GM12878 (cell line): Measurements from ENCODE around the gene MAML3. TPM values are rescaled to one million over a fixed set of nuclear protein-coding genes. Genes with fewer than 3 reads are reported as not detected.
A peak's percentile ranks its signal among the peaks of the same experiment; 100 is the strongest.

Experiments used
- ATAC-seq: fragments of 200-7000 bp; cut with Tn5 transposase; 3 replicates; pipeline ENCODE4 v1.9.1; 2020; ENCODE audit warnings: mild to moderate bottlenecking, moderate library complexity
- BruUV-seq: library from RNA; stranded (reverse); fragments of 400-500 nt; replicated peaks from 2 replicates; lab custom pipeline; 2021; lab: Mats Ljungman, UMichigan
- CTCF ChIA-PET: fragments of 300-600 bp; sonication (Branson Sonifier 250); formaldehyde crosslinking; extraction: SDS; loops from one replicate; lab custom pipeline; 2021; ENCODE audit warnings: inconsistent platforms; lab: Yijun Ruan, JAX
- POLR2A ChIA-PET: fragments of 350-600 bp; formaldehyde crosslinking; extraction: SDS; loops from one replicate; lab custom pipeline; 2021; ENCODE audit warnings: inconsistent platforms; lab: Charles Lee
- RAD21 ChIA-PET: fragments of 300-600 bp; sonication (Branson Sonifier 250); formaldehyde crosslinking; loops from one replicate; lab custom pipeline; 2023; ENCODE audit warnings: antibody characterized with exemption; ENCODE audit not compliant: unreplicated experiment; lab: Charles Lee
- SMC1A ChIA-PET: fragments of 300-600 bp; sonication (Branson Sonifier 250); formaldehyde crosslinking; loops from one replicate; lab custom pipeline; 2023; ENCODE audit not compliant: unreplicated experiment, uncharacterized antibody; lab: Charles Lee
- DNase-seq: peaks from one replicate; pipeline ENCODE4 v3.0.0-alpha.2; 2011; ENCODE audit warnings: low read depth, low spot score
- FAIRE-seq: peaks from 3 replicates; lab custom pipeline; 2011; peaks lifted over from hg19 to GRCh38; lab: Jason Lieb, UNC
- H2AFZ ChIP-seq: 2 replicates; pipeline ENCODE4 v1.6.0; 2011; ENCODE audit warnings: low read depth, low read length, control low read depth; ENCODE audit not compliant: control insufficient read depth
- H3K27ac ChIP-seq: 2 replicates; pipeline ENCODE4 v1.5.1; 2011; ENCODE audit warnings: control low read depth; ENCODE audit not compliant: control insufficient read depth, insufficient read depth
- H3K27me3 ChIP-seq, 2 experiments: replicated peaks in 1 of 2; 2 replicates each; pipeline versions ENCODE4 v1.6.0 to v1.6.1; 2011; ENCODE audit warnings: low read length in 1 of 2; ENCODE audit not compliant: control insufficient read depth in 2 of 2, insufficient read depth in 2 of 2
- H3K36me3 ChIP-seq, 2 experiments: 2 replicates each; pipeline ENCODE4 v1.5.1; 2011; ENCODE audit warnings: low read length in 1 of 2; ENCODE audit not compliant: control insufficient read depth in 2 of 2, insufficient read depth in 2 of 2
- H3K4me1 ChIP-seq: 2 replicates; pipeline ENCODE4 v1.6.1; 2011; ENCODE audit warnings: mild to moderate bottlenecking, low read length, moderate library complexity, mixed read lengths; ENCODE audit not compliant: control insufficient read depth, insufficient read depth
- H3K4me2 ChIP-seq: 2 replicates; pipeline ENCODE4 v1.6.0; 2011; ENCODE audit warnings: control low read depth; ENCODE audit not compliant: control insufficient read depth, insufficient read depth
- H3K4me3 ChIP-seq: fragments of 200-600 bp; sonication (generic); 2 replicates; pipeline ENCODE4 v1.5.1; 2016
- H3K79me2 ChIP-seq: 2 replicates; pipeline ENCODE4 v1.6.0; 2011; ENCODE audit warnings: low read length; ENCODE audit not compliant: control insufficient read depth, insufficient read depth
- H3K9ac ChIP-seq: 2 replicates; pipeline ENCODE4 v1.8.0; 2011; ENCODE audit warnings: low read length, control low read depth, mixed read lengths; ENCODE audit not compliant: control insufficient read depth, insufficient read depth
- H3K9me3 ChIP-seq: replicated peaks from 3 replicates; pipeline ENCODE4 v1.5.1; 2011; ENCODE audit warnings: mild to moderate bottlenecking, low read length; ENCODE audit not compliant: control insufficient read depth, insufficient read depth
- H4K20me1 ChIP-seq: 2 replicates; pipeline ENCODE4 v1.6.0; 2011; ENCODE audit not compliant: control insufficient read depth, insufficient read depth
- CBFB ChIP-seq: IDR thresholded peaks from 2 replicates; pipeline ENCODE4 v1.6.1; 2016; ENCODE audit warnings: antibody characterized with exemption, low read depth
- CEBPB ChIP-seq, 2 experiments: fragments of 150-350 bp in 1 of 2; IDR thresholded peaks; 2 replicates each; pipeline ENCODE4 v1.6.1; 2012 to 2014; ENCODE audit warnings: low read depth in 2 of 2, low read length in 2 of 2, borderline replicate concordance in 1 of 2, inconsistent platforms in 1 of 2
- CHD4 ChIP-seq: fragments of 200-600 bp; sonication (generic); IDR thresholded peaks from 2 replicates; pipeline ENCODE4 v1.6.1; 2016; ENCODE audit warnings: mild to moderate bottlenecking
- DPF2 ChIP-seq: fragments of 450-650 bp; IDR thresholded peaks from 2 replicates; pipeline ENCODE4 v1.6.1; 2017; ENCODE audit warnings: mild to moderate bottlenecking
- EED ChIP-seq: sonication (generic); IDR thresholded peaks from 2 replicates; pipeline ENCODE4 v1.6.1; 2016; ENCODE audit warnings: antibody characterized with exemption, low read depth
- GABPA ChIP-seq: IDR thresholded peaks from 2 replicates; pipeline ENCODE4 v1.6.1; 2014; ENCODE audit warnings: antibody characterized with exemption, low read depth, mild to moderate bottlenecking, inconsistent platforms
- IKZF2 ChIP-seq, 2 experiments: fragments of 450-650 bp; IDR thresholded peaks; 2 replicates each; pipeline ENCODE4 v1.6.1; 2017; ENCODE audit warnings: mild to moderate bottlenecking in 2 of 2, moderate library complexity in 2 of 2
- IRF4 ChIP-seq: IDR thresholded peaks from 2 replicates; pipeline ENCODE4 v1.6.1; 2011; ENCODE audit warnings: low read depth, low read length
- JUND ChIP-seq: IDR thresholded peaks from 2 replicates; pipeline ENCODE4 v1.6.1; 2012; ENCODE audit warnings: low read depth, mild to moderate bottlenecking, low read length, improper control_type of control experiment, moderate library complexity
- NFYA ChIP-seq: IDR thresholded peaks from 2 replicates; pipeline ENCODE4 v1.6.1; 2011; ENCODE audit warnings: low read depth, mild to moderate bottlenecking, low read length, improper control_type of control experiment, borderline replicate concordance
- NR2C1 ChIP-seq: fragments of 450-650 bp; IDR thresholded peaks from 2 replicates; pipeline ENCODE4 v1.6.1; 2017; ENCODE audit warnings: antibody characterized with exemption, mild to moderate bottlenecking, moderate library complexity
- NR2C2 ChIP-seq: IDR thresholded peaks from 2 replicates; pipeline ENCODE4 v1.6.1; 2011; ENCODE audit warnings: borderline replicate concordance, low read depth; ENCODE audit not compliant: control insufficient read depth, insufficient read length
- POU2F2 ChIP-seq: IDR thresholded peaks from 3 replicates; pipeline ENCODE4 v1.6.1; 2011; ENCODE audit warnings: low read depth, mild to moderate bottlenecking, low read length, borderline replicate concordance
- PRDM15 ChIP-seq: fragments of 450-650 bp; formaldehyde crosslinking; IDR thresholded peaks from 2 replicates; pipeline ENCODE4 v1.4.0; 2020; ENCODE audit warnings: mild to moderate bottlenecking, moderate library complexity
- RAD21 ChIP-seq: IDR thresholded peaks from 2 replicates; pipeline ENCODE4 v1.6.1; 2011; ENCODE audit warnings: mild to moderate bottlenecking, low read depth, low read length, moderate library complexity; ENCODE audit not compliant: insufficient read depth
- RUNX3 ChIP-seq: IDR thresholded peaks from 2 replicates; pipeline ENCODE4 v1.6.1; 2012; ENCODE audit warnings: low read length, inconsistent platforms
- SPI1 ChIP-seq: IDR thresholded peaks from 2 replicates; pipeline ENCODE4 v1.6.1; 2011; ENCODE audit warnings: low read depth, mild to moderate bottlenecking, low read length, moderate library complexity, borderline replicate concordance; ENCODE audit not compliant: insufficient read depth
- STAT3 ChIP-seq: IDR thresholded peaks from 2 replicates; pipeline ENCODE4 v1.6.1; 2011; ENCODE audit warnings: low read depth, low read length, improper control_type of control experiment
- TCF3 ChIP-seq: IDR thresholded peaks from 2 replicates; pipeline ENCODE4 v1.6.1; 2012; ENCODE audit warnings: low read depth, mild to moderate bottlenecking, low read length, borderline replicate concordance; ENCODE audit not compliant: insufficient read depth
- YBX1 ChIP-seq: fragments of 450-650 bp; IDR thresholded peaks from 2 replicates; pipeline ENCODE4 v1.6.1; 2016; ENCODE audit warnings: antibody characterized with exemption
- ZNF24 ChIP-seq: fragments of 450-650 bp; IDR thresholded peaks from 2 replicates; pipeline ENCODE4 v1.6.1; 2017; ENCODE audit warnings: antibody characterized with exemption, mild to moderate bottlenecking
- WGBS: methylation state at CpG from one replicate; pipeline ENCODE4 v1.1.6; 2016; ENCODE audit warnings: low lambda C conversion rate; ENCODE audit not compliant: insufficient replicate concordance, insufficient coverage; ENCODE audit errors: missing lambda C conversion rate; 5-methylcytosine and 5-hydroxymethylcytosine counted together
- in situ Hi-C: fragments of 300-500 bp; cut with MboI; formaldehyde crosslinking; loops from 9 replicates; pipeline ENCODE4 v1.14.3; 2018; ENCODE audit warnings: mixed read lengths
- intact Hi-C: fragments of 100-400 bp; cut with micrococcal nuclease; formaldehyde crosslinking; loops from one replicate; pipeline ENCODE4 v1.14.2; 2022; ENCODE audit not compliant: unreplicated experiment
- polyA plus RNA-seq, 11 experiments: library from polyadenylated mRNA; depleted of rRNA in 4 of 11; unstranded in 6 of 11; stranded (reverse) in 5 of 11; fragments of >200 nt; fragmentation: Nextera tagmentation in 4 of 11; fragmentation: Illumina TruSeq in 1 of 11; extraction: Ambion mirVana in 4 of 11; extraction: Trizol in 1 of 11; gene quantifications; 1 replicate in 1 of 11; 2 replicates in 10 of 11; pipeline versions ENCODE4 v1.2.1 to v1.2.3, GENCODE V29; 2011 to 2016; ENCODE audit warnings: inconsistent platforms in 2 of 11, missing spikeins in 2 of 11, low read depth in 1 of 11
- total RNA-seq, 4 experiments: library from RNA; depleted of rRNA in 3 of 4; stranded (reverse); fragments of >200 nt in 3 of 4; fragmentation: Illumina TruSeq in 1 of 4; extraction: Trizol in 1 of 4; gene quantifications; 2 replicates each; pipeline versions ENCODE4 v1.2.1 to v1.2.3, GENCODE V29; 2013 to 2021

The MAML3 gene
- total and polyA plus RNA-seq, 10 of the 15 experiments (the other 5 are each of a cell fraction or from before 2014, with no cell fraction given), result under 0.01 to 0.53 (median 0.06) TPM; not detected in 2

GRCh38 chr4:139977838-139978609 lies 176.0 kb downstream of the MAML3 start:
- Histone ChIP-seq H3K27me3 (no peaks in the 10 kb centered on the region), H3K4me2 (peak overlapping the region; percentile 51; the same call in 1 of the 2 replicates), H3K27ac (peak overlapping the region; percentile 40; the same call in 1 of the 2 replicates), H3K9ac (no peak overlapping the region), H3K36me3 (no peaks in the 10 kb centered on the region), H3K4me3 (no peak overlapping the region), H4K20me1 (no peaks in the 10 kb centered on the region), H2AFZ (no peak overlapping the region), H3K9me3 (no peaks in the 10 kb centered on the region), H3K4me1 (peaks cover 46% of the 10 kb centered on the region), H3K79me2 (no peaks in the 10 kb centered on the region)
- 11% methylated on average over 3 of the region's 3 CpGs for WGBS
- intact Hi-C loops, result loop anchor here (1.0 kb wide), 1 partner anchor 28 kb away; no protein-coding TSS in a partner anchor
- ChIA-PET RAD21 (interaction anchor here (1.0 kb wide), 1 partner anchor 120 kb away, joined by 3 read pairs; no protein-coding TSS in a partner anchor), SMC1A (interaction anchor here (0.7 to 2.0 kb wide), 6 partner anchors 8 to 32 kb away, joined by 3 to 8 read pairs (median 5); no protein-coding TSS in a partner anchor), POLR2A (interaction anchor here (0.6 to 0.7 kb wide), 2 partner anchors 210 to 296 kb away, joined by 3 to 4 read pairs; no protein-coding TSS in a partner anchor), CTCF (interaction anchor here (0.6 to 1.3 kb wide), 4 partner anchors 29 to 819 kb away, joined by 3 to 7 read pairs (median 5); no protein-coding TSS in a partner anchor)
- peak; percentile 75 for ATAC-seq
- in situ Hi-C loops, result no loop called here
- no peak for DNase-seq
- FAIRE-seq, result no peak
- BruUV-seq, result no TSS peak
- no peak for TF ChIP-seq JUND
- TF ChIP-seq SPI1, result peak; percentile 80; the same call in 1 of the 2 replicates
- TF ChIP-seq EED, result no peak
- TF ChIP-seq NFYA, result no peak
- no peak for TF ChIP-seq POU2F2
- TF ChIP-seq IRF4, result 0 out of 2 replicates have a peak, but pooled peaks have one; percentile 12
- 0 out of 2 replicates have a peak, but pooled peaks have one; percentile 34 for TF ChIP-seq TCF3
- no peak for TF ChIP-seq STAT3
- no peak for TF ChIP-seq IKZF2 (IDR thresholded peaks at IDR 0.05)
- TF ChIP-seq CHD4, result peak; percentile 45; the same call in 1 of the 2 replicates
- no peak for TF ChIP-seq RAD21
- TF ChIP-seq DPF2, result no peak
- TF ChIP-seq GABPA, result no peak
- no peak for TF ChIP-seq ZNF24
- no peak for TF ChIP-seq NR2C2
- no peak for TF ChIP-seq YBX1
- no peak for TF ChIP-seq CBFB
- no peak for TF ChIP-seq PRDM15 (CRISPR knock-in tag)
- no peak for TF ChIP-seq NR2C1
- no peak for TF ChIP-seq CEBPB (IDR thresholded peaks at IDR 0.05; ENCODE audit: borderline replicate concordance in 1 of 2, low read depth in 2 of 2, low read length in 2 of 2)
- peak; percentile 60 for TF ChIP-seq RUNX3
